ENCODE results near the gene TRAPPC13.
"Not testable (repeated sequence)": the region's sequence is repeated elsewhere in the genome, so short reads cannot be mapped to it uniquely, and the experiment has no call there.

The TRAPPC13 gene

DNA sequence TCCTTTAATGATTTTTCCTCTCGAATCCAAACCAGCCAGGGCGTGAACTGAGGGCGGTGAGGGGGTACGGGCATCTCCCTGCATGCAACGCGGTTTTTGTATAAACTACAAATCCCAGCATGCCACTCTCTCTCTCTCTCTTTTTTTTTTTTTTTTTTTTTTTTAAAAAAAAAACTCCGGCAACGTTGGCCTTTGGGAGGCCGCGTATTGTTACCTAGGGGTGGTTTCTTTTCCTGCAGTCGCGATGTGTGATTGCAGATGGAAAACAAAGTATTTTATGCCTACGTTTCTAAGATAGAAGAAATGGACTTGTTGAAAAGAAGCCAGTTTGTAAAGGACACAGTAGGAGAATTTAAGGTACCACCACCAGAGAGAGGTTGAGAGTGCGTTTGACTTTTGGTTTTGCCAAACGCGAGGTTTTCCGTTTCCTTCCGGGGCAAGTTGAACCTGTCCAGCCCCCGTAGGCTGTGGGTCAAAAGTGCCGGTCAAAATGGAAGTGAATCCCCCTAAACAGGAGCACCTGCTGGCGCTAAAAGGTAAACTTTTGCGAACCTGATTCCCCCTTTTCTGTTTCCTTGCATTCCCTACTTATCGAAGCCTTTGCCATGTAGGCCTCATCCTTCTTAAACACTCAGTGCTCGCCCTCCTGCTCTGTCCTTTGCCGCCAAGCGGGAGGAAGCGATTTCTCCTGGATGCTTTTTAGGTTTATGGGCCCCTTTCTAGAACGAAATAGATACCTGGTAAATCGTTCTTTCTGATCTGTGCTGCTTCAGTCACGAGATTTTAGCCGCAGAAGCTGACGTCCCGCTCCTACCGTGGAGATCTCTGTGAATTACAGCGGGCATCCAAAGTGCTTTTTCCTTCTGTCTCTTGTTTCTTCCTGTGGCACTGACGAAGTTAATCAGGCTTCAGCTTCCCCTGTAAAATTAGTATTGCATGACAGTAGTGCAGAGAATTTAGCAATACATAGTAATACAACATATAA, at the start of gene TRAPPC13, which contains the start of gene SHLD3:
Gene TRAPPC13, plus strand, starts transcription at position 457 of the 985 bp plus-strand sequence. Its CDS starts 34 bp downstream, at position 491.
Gene SHLD3, plus strand, starts transcription at position 457 of the 985 bp plus-strand sequence. CDS start 4,561 bp downstream, outside the sequence.
- Histone ChIP-seq H3K36me3 (ENCODE audit: insufficient read depth, low read length) (peaks cover 6% of the 10 kb centered on the region), H3K27ac (ENCODE audit: low read depth, low read length) (peak within 1 kb of the TSS; percentile 86), H3K9ac (ENCODE audit: low read length) (peak within 1 kb of the TSS; percentile 93), H3K9me3 (ENCODE audit: low read length) (no peaks in the 10 kb centered on the region), H3K4me1 (ENCODE audit: insufficient read depth, low read length) (peaks cover 23% of the 10 kb centered on the region), H3K4me3 (ENCODE audit: low read depth in 1 of 2, low read length in 2 of 2) (peak within 1 kb of the TSS; percentile 55 to 96), H3K27me3 (ENCODE audit: control insufficient read depth in 1 of 2, insufficient read depth in 2 of 2, low read length in 2 of 2) (no peaks in the 10 kb centered on the region)

DNA sequence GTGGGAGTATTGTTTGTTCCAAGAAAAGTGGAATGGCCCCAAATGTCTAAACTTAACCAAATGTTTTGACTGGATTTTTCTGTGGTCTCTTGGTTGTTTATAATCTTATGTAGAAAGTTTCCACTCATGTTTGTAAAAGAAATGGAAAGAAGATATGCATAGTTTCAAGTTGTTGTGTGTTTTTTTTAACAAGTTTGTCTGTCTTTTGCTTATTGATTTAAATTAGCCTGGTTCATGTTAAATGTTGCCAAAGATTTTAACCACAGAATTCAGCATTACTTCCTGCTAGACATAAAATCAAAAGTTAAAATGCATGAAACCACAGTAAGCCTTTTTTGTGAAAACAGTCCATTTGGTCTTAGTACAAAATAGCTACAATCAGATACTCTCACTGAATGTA, 47.7 kb upstream of the TRAPPC13 start:
- H3K4me1 ChIP-seq (ENCODE audit: insufficient read depth, low read length) = no peaks in the 10 kb centered on the region
- no peak overlapping the region for H3K4me3 ChIP-seq (ENCODE audit: low read depth in 1 of 2, low read length in 2 of 2)
- H3K27ac ChIP-seq (ENCODE audit: low read depth, low read length) = no peak overlapping the region
- H3K9ac ChIP-seq (ENCODE audit: low read length) = no peak overlapping the region
- no peaks in the 10 kb centered on the region for H3K27me3 ChIP-seq (ENCODE audit: control insufficient read depth in 1 of 2, insufficient read depth in 2 of 2, low read length in 2 of 2)
- H3K36me3 ChIP-seq (ENCODE audit: insufficient read depth, low read length) = peaks cover 30% of the 10 kb centered on the region
- H3K9me3 ChIP-seq (ENCODE audit: low read length) = no peaks in the 10 kb centered on the region

GRCh38 chr5:65588694-65589093, 36.1 kb upstream of the TRAPPC13 start:
- Histone ChIP-seq H3K36me3 (ENCODE audit: insufficient read depth, low read length) (peaks cover 45% of the 10 kb centered on the region), H3K9me3 (ENCODE audit: low read length) (no peaks in the 10 kb centered on the region)

GRCh38 chr5:65601761-65602160, 23.1 kb upstream of the TRAPPC13 start:
- H3K27me3 ChIP-seq (ENCODE audit: control insufficient read depth in 1 of 2, insufficient read depth in 2 of 2, low read length in 2 of 2); H3K4me3 ChIP-seq (ENCODE audit: low read depth in 1 of 2, low read length in 2 of 2); H3K9ac ChIP-seq (ENCODE audit: low read length); H3K9me3 ChIP-seq (ENCODE audit: low read length); H3K27ac ChIP-seq (ENCODE audit: low read depth, low read length); H3K4me1 ChIP-seq (ENCODE audit: insufficient read depth, low read length): not testable (repeated sequence)
- H3K36me3 ChIP-seq (ENCODE audit: insufficient read depth, low read length) = peaks cover 34% of the 10 kb centered on the region

More at GRCh38 chr5:65588694-65589093, 36.1 kb upstream of the TRAPPC13 start:
- Histone ChIP-seq H3K4me1 (ENCODE audit: insufficient read depth, low read length) (no peaks in the 10 kb centered on the region), H3K27ac (ENCODE audit: low read depth, low read length) (no peak overlapping the region), H3K4me3 (ENCODE audit: low read depth in 1 of 2, low read length in 2 of 2) (no peak overlapping the region), H3K27me3 (ENCODE audit: control insufficient read depth in 1 of 2, insufficient read depth in 2 of 2, low read length in 2 of 2) (no peaks in the 10 kb centered on the region), H3K9ac (ENCODE audit: low read length) (no peak overlapping the region)

- H3K9ac ChIP-seq (ENCODE audit: low read length) = no peak overlapping the region
- H3K27me3 ChIP-seq (ENCODE audit: control insufficient read depth in 1 of 2, insufficient read depth in 2 of 2, low read length in 2 of 2) = no peaks in the 10 kb centered on the region
- H3K27ac ChIP-seq (ENCODE audit: low read depth, low read length) = no peak overlapping the region
- H3K4me3 ChIP-seq (ENCODE audit: low read depth in 1 of 2, low read length in 2 of 2) = no peak overlapping the region
- no peaks in the 10 kb centered on the region for H3K9me3 ChIP-seq (ENCODE audit: low read length)
- H3K4me1 ChIP-seq (ENCODE audit: insufficient read depth, low read length) = no peaks in the 10 kb centered on the region
- H3K36me3 ChIP-seq (ENCODE audit: insufficient read depth, low read length) = peaks cover 65% of the 10 kb centered on the region
These were observed 13.3 kb upstream of the TRAPPC13 start for GRCh38 chr5:65611524-65611923.

GRCh38 chr5:65612298-65612907, 12.4 kb upstream of the TRAPPC13 start:
- no peaks in the 10 kb centered on the region for H3K4me1 ChIP-seq (ENCODE audit: insufficient read depth, low read length)
- no peak overlapping the region for H3K4me3 ChIP-seq (ENCODE audit: low read depth in 1 of 2, low read length in 2 of 2)
- H3K9ac ChIP-seq (ENCODE audit: low read length) = no peak overlapping the region
- H3K9me3 ChIP-seq (ENCODE audit: low read length) = no peaks in the 10 kb centered on the region
- H3K36me3 ChIP-seq (ENCODE audit: insufficient read depth, low read length) = peaks cover 58% of the 10 kb centered on the region
- no peaks in the 10 kb centered on the region for H3K27me3 ChIP-seq (ENCODE audit: control insufficient read depth in 1 of 2, insufficient read depth in 2 of 2, low read length in 2 of 2)
- no peak overlapping the region for H3K27ac ChIP-seq (ENCODE audit: low read depth, low read length)

DNA sequence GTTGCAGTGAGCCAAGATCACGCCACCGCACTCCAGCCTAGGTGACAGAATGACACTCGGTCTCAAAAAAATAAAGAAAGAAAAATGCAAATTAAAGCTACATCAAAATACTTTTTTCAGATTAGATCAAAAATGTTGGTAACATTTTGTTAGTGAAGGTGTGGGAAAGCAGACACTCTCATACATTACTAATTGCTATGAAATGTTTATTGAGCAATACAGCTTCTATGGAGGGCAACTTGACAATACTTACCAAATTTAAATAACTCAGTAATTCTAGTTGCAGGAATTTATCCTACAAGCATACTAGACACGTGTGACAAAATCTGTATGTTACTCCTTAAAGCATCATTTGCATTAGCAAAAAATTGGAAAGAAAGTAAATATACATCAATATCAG, 4.8 kb upstream of the TRAPPC13 start:
- no peak overlapping the region for H3K4me3 ChIP-seq (ENCODE audit: low read depth in 1 of 2, low read length in 2 of 2)
- no peaks in the 10 kb centered on the region for H3K27me3 ChIP-seq (ENCODE audit: control insufficient read depth in 1 of 2, insufficient read depth in 2 of 2, low read length in 2 of 2)
- H3K4me1 ChIP-seq (ENCODE audit: insufficient read depth, low read length) = peaks cover 14% of the 10 kb centered on the region
- peaks cover 8% of the 10 kb centered on the region for H3K36me3 ChIP-seq (ENCODE audit: insufficient read depth, low read length)
- H3K9ac ChIP-seq (ENCODE audit: low read length) = no peak overlapping the region
- no peak overlapping the region for H3K27ac ChIP-seq (ENCODE audit: low read depth, low read length)
- H3K9me3 ChIP-seq (ENCODE audit: low read length) = no peaks in the 10 kb centered on the region

GRCh38 chr5:65621961-65622360, 2.9 kb upstream of the TRAPPC13 start:
- peaks cover 23% of the 10 kb centered on the region for H3K4me1 ChIP-seq (ENCODE audit: insufficient read depth, low read length)
- H3K27ac ChIP-seq (ENCODE audit: low read depth, low read length); H3K9ac ChIP-seq (ENCODE audit: low read length); H3K36me3 ChIP-seq (ENCODE audit: insufficient read depth, low read length); H3K4me3 ChIP-seq (ENCODE audit: low read depth in 1 of 2, low read length in 2 of 2); H3K9me3 ChIP-seq (ENCODE audit: low read length); H3K27me3 ChIP-seq (ENCODE audit: control insufficient read depth in 1 of 2, insufficient read depth in 2 of 2, low read length in 2 of 2): not testable (repeated sequence)

DNA sequence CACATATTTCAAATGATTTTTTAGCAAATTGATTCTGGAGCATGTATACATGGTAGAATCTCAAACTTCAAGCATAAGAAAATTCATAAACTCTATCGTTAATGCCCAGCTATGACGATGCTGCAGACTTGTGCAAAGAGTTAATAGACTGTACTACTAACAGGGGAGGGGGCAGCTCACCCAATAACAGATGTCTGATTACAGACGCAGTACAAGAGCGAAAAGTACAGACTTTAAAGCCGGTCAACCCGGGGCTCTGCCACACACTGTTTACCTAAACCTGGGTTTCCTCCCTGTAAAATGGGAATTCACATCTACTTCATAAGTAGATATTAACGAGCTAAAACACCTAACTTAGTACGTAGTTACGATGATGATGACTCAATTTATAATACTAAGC, 1.3 kb upstream of the TRAPPC13 start:
- no peaks in the 10 kb centered on the region for H3K36me3 ChIP-seq (ENCODE audit: insufficient read depth, low read length)

DNA sequence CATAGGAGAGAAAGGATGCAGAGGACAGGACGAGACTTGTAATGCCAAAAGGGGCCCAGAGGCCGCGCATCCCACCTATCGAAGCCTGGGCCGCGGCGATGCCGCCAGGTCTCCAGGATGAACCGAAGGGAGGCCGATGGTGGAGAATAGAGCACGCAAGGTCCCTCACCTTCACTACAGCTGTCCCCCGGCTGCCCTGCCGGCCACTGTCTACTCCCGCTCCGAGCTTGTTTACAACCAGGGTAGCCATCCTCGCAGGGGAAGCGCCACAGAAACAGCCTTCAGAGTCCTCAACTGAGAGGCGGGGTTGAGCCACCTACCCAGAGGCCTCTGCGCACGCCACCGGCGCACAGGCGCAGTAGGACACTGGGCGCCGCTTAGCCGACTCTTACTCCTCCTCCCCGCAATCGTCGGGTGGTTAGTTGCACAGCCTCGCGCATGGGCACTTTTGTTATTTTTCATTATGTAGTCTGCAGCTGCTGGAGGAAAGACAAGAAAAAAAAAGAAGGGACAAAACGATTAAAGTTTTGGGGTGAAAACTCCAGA, 729 bp upstream of the TRAPPC13 start, which contains the start of gene TRIM23:
Gene TRIM23, minus strand, starts transcription at position 309 of the 546 bp plus-strand sequence. Its CDS starts 59 bp downstream, at position 250.
- Histone ChIP-seq H3K27me3 (ENCODE audit: control insufficient read depth in 1 of 2, insufficient read depth in 2 of 2, low read length in 2 of 2) (no peaks in the 10 kb centered on the region), H3K9me3 (ENCODE audit: low read length) (no peaks in the 10 kb centered on the region), H3K4me3 (ENCODE audit: low read depth in 1 of 2, low read length in 2 of 2) (peak within 1 kb of the TSS; percentile 55 to 96), H3K27ac (ENCODE audit: low read depth, low read length) (peak within 1 kb of the TSS; percentile 86), H3K9ac (ENCODE audit: low read length) (peak within 1 kb of the TSS; percentile 93), H3K36me3 (ENCODE audit: insufficient read depth, low read length) (no peaks in the 10 kb centered on the region), H3K4me1 (ENCODE audit: insufficient read depth, low read length) (peaks cover 23% of the 10 kb centered on the region)

More for the DNA sequence above, 1.3 kb upstream of the TRAPPC13 start:
- no peaks in the 10 kb centered on the region for H3K9me3 ChIP-seq (ENCODE audit: low read length)
- H3K27ac ChIP-seq (ENCODE audit: low read depth, low read length) = peak overlapping the region; percentile 83
- H3K9ac ChIP-seq (ENCODE audit: low read length) = peak overlapping the region; percentile 30
- peaks cover 23% of the 10 kb centered on the region for H3K4me1 ChIP-seq (ENCODE audit: insufficient read depth, low read length)
- peak overlapping the region; percentile 38 to 96 for H3K4me3 ChIP-seq (ENCODE audit: low read depth in 1 of 2, low read length in 2 of 2)
- no peaks in the 10 kb centered on the region for H3K27me3 ChIP-seq (ENCODE audit: control insufficient read depth in 1 of 2, insufficient read depth in 2 of 2, low read length in 2 of 2)

- peak overlapping the region; percentile 55 to 96 for H3K4me3 ChIP-seq (ENCODE audit: low read depth in 1 of 2, low read length in 2 of 2)
- peak overlapping the region; percentile 93 for H3K9ac ChIP-seq (ENCODE audit: low read length)
- H3K27me3 ChIP-seq (ENCODE audit: control insufficient read depth in 1 of 2, insufficient read depth in 2 of 2, low read length in 2 of 2) = no peaks in the 10 kb centered on the region
- peaks cover 9% of the 10 kb centered on the region for H3K36me3 ChIP-seq (ENCODE audit: insufficient read depth, low read length)
- no peaks in the 10 kb centered on the region for H3K9me3 ChIP-seq (ENCODE audit: low read length)
- no peak overlapping the region for H3K27ac ChIP-seq (ENCODE audit: low read depth, low read length)
- H3K4me1 ChIP-seq (ENCODE audit: insufficient read depth, low read length) = peaks cover 23% of the 10 kb centered on the region
These were observed 916 bp downstream of the TRAPPC13 start for GRCh38 chr5:65625743-65626142.
